Activated CD4-positive, alpha-beta T cell treated with anti-CD3 and anti-CD28 coated beads, Interleukin-2, Interleukin-4, amounts not matched to agents 100 ng/mL and 50 ng/mL, durations not matched to agents 16 hours and 8 hours (primary cell): ENCODE data around the gene PTPRK.
A peak's percentile ranks its signal among the peaks of the same experiment; 100 is the strongest.
"Not testable (repeated sequence)": the region's sequence is repeated elsewhere in the genome, so short reads cannot be mapped to it uniquely, and the experiment has no call there.

Experiments
- DNase-seq: peaks from one replicate; pipeline ENCODE4 v3.0.0-alpha.2; 2020; ENCODE audit warnings: low spot score

The PTPRK gene

GRCh38 chr6:128437685-128438084, 82.7 kb downstream of the PTPRK start:
- DNase-seq, result no peak

GRCh38 chr6:128434752-128435151, 85.6 kb downstream of the PTPRK start:
- not testable (repeated sequence) for DNase-seq

GRCh38 chr6:128432394-128432793, 88.0 kb downstream of the PTPRK start:
- DNase-seq, result no peak

- no peak for DNase-seq
Observed at GRCh38 chr6:128427139-128427538, 93.3 kb downstream of the PTPRK start.

- DNase-seq, result no peak
Observed at GRCh38 chr6:128425856-128426255, 94.5 kb downstream of the PTPRK start.

- no peak for DNase-seq
Observed at GRCh38 chr6:128422871-128423270, 97.5 kb downstream of the PTPRK start.

- DNase-seq, result no peak
Observed at GRCh38 chr6:128422200-128422599, 98.2 kb downstream of the PTPRK start.

- no peak for DNase-seq
Observed at GRCh38 chr6:128421788-128422187, 98.6 kb downstream of the PTPRK start.

- DNase-seq, result no peak
Observed at GRCh38 chr6:128417698-128418097, 102.7 kb downstream of the PTPRK start.

GRCh38 chr6:128415387-128415786, 105.0 kb downstream of the PTPRK start:
- DNase-seq, result no peak

- no peak for DNase-seq
Observed at GRCh38 chr6:128414943-128415342, 105.5 kb downstream of the PTPRK start.

GRCh38 chr6:128413291-128413690, 107.1 kb downstream of the PTPRK start:
- no peak for DNase-seq

- no peak for DNase-seq
Observed at GRCh38 chr6:128412680-128413079, 107.7 kb downstream of the PTPRK start.

GRCh38 chr6:128410584-128410983, 109.8 kb downstream of the PTPRK start:
- DNase-seq, result no peak

- DNase-seq, result no peak
Observed at GRCh38 chr6:128409003-128409402, 111.4 kb downstream of the PTPRK start.

- no peak for DNase-seq
Observed at GRCh38 chr6:128406453-128406852, 113.9 kb downstream of the PTPRK start.

- DNase-seq, result peak; percentile 26
Observed at GRCh38 chr6:128403618-128404444, 116.6 kb downstream of the PTPRK start.

GRCh38 chr6:128400875-128401274, 119.5 kb downstream of the PTPRK start:
- no peak for DNase-seq

- DNase-seq, result no peak
Observed at GRCh38 chr6:128397996-128398395, 122.4 kb downstream of the PTPRK start.

- DNase-seq, result no peak
Observed at GRCh38 chr6:128395596-128395995, 124.8 kb downstream of the PTPRK start.

- no peak for DNase-seq
Observed at GRCh38 chr6:128395188-128395587, 125.2 kb downstream of the PTPRK start.

GRCh38 chr6:128394167-128394566, 126.2 kb downstream of the PTPRK start:
- no peak for DNase-seq

GRCh38 chr6:128389820-128390534, 130.4 kb downstream of the PTPRK start:
- no peak for DNase-seq
